SK-N-SH (cell line): ENCODE results near the gene TOX2. TPM values are rescaled to one million over a fixed set of nuclear protein-coding genes. Genes with fewer than 3 reads are reported as not detected.

ENCODE experiments used
- CTCF ChIA-PET: fragments of 300-600, 350-600 bp; formaldehyde crosslinking; extraction: SDS; loops from one replicate; lab custom pipeline; 2021; lab: Yijun Ruan, JAX
- POLR2A ChIA-PET: fragments of 350-600 bp; sonication (Branson Sonifier 250); formaldehyde crosslinking; extraction: SDS; loops from one replicate; lab custom pipeline; 2020; ENCODE audit warnings: antibody characterized with exemption, inconsistent platforms; lab: Yijun Ruan, JAX
- DNase-seq: peaks from one replicate; pipeline ENCODE4 v3.0.0; 2012
- H2AFZ ChIP-seq: fragments of 200-600 bp; sonication (generic); 2 replicates; pipeline ENCODE4 v1.8.1; 2016; ENCODE audit warnings: antibody characterized with exemption, mild to moderate bottlenecking, low read depth
- H3F3A ChIP-seq: fragments of 200-600 bp; sonication (generic); replicated peaks from 2 replicates; pipeline ENCODE3; 2016; ENCODE audit warnings: antibody characterized with exemption, mild to moderate bottlenecking; ENCODE audit not compliant: insufficient read depth
- H3K27ac ChIP-seq, 2 experiments: fragments of 200-500 bp in 1 of 2; fragments of 200-600 bp in 1 of 2; sonication (Bioruptor generic) in 1 of 2; sonication (generic), shearing (Covaris generic) in 1 of 2; 2 replicates each; pipeline versions ENCODE4 v1.5.1 to v1.6.1; 2014 to 2016; ENCODE audit warnings: low read depth in 2 of 2, inconsistent platforms in 1 of 2, low read length in 1 of 2, mild to moderate bottlenecking in 1 of 2, mixed read lengths in 1 of 2
- H3K27me3 ChIP-seq: fragments of 200-600 bp; sonication (generic), shearing (Covaris generic); 2 replicates; pipeline ENCODE4 v1.6.1; 2016; ENCODE audit warnings: mixed run types; ENCODE audit not compliant: insufficient read depth
- H3K36me3 ChIP-seq, 2 experiments: fragments of 200-500 bp in 1 of 2; fragments of 200-600 bp in 1 of 2; sonication (Bioruptor generic) in 1 of 2; sonication (generic) in 1 of 2; replicated peaks in 1 of 2; 2 replicates each; pipeline versions ENCODE3 to v1.5.1; 2014 to 2016; ENCODE audit warnings: low read length in 1 of 2, mild to moderate bottlenecking in 1 of 2; ENCODE audit not compliant: insufficient read depth in 2 of 2, control insufficient read depth in 1 of 2
- H3K4me1 ChIP-seq, 2 experiments: fragments of 200-500 bp in 1 of 2; fragments of 200-600 bp in 1 of 2; sonication (Bioruptor generic) in 1 of 2; sonication (generic), shearing (Covaris generic) in 1 of 2; 2 replicates each; pipeline versions ENCODE4 v1.5.1 to v1.6.1; 2014 to 2016; ENCODE audit warnings: low read depth in 1 of 2, low read length in 1 of 2, mixed run types in 1 of 2; ENCODE audit not compliant: insufficient read depth in 2 of 2, control insufficient read depth in 1 of 2
- H3K4me2 ChIP-seq: fragments of 200-600 bp; sonication (generic), shearing (Covaris generic); 2 replicates; pipeline ENCODE4 v1.6.1; 2017; ENCODE audit warnings: mixed run types
- H3K4me3 ChIP-seq, 2 experiments: fragments of 200-500 bp in 1 of 2; fragments of 200-600 bp in 1 of 2; sonication (Bioruptor generic) in 1 of 2; sonication (generic), shearing (Covaris generic) in 1 of 2; 2 replicates each; pipeline versions ENCODE4 v1.5.1 to v1.8.1; 2014 to 2016; ENCODE audit warnings: low read depth in 2 of 2, inconsistent platforms in 1 of 2, low read length in 1 of 2, mild to moderate bottlenecking in 1 of 2, mixed read lengths in 1 of 2, moderate library complexity in 1 of 2
- H3K79me2 ChIP-seq: fragments of 200-600 bp; sonication (generic); 2 replicates; pipeline ENCODE4 v1.8.1; 2017; ENCODE audit warnings: mild to moderate bottlenecking; ENCODE audit not compliant: insufficient read depth
- H3K9ac ChIP-seq: fragments of 200-600 bp; sonication (generic); 2 replicates; pipeline ENCODE4 v1.6.1; 2017; ENCODE audit warnings: mixed run types
- H3K9me2 ChIP-seq: fragments of 200-600 bp; sonication (generic); 2 replicates; pipeline ENCODE4 v1.6.1; 2017; ENCODE audit warnings: mixed run types
- H3K9me3 ChIP-seq: fragments of 200-600 bp; sonication (generic); 2 replicates; pipeline ENCODE4 v1.6.1; 2017; ENCODE audit warnings: mixed run types, mild to moderate bottlenecking, moderate library complexity
- H4K20me1 ChIP-seq: fragments of 200-600 bp; sonication (generic); 2 replicates; pipeline ENCODE4 v1.6.1; 2017; ENCODE audit warnings: mild to moderate bottlenecking, mixed run types; ENCODE audit not compliant: insufficient read depth
- ELF1 ChIP-seq: IDR thresholded peaks from 2 replicates; pipeline ENCODE4 v1.4.0; 2012
- EZH2phosphoT487 ChIP-seq: fragments of 200-600 bp; sonication (generic); IDR thresholded peaks from 2 replicates; pipeline ENCODE4 v1.6.1; 2017; ENCODE audit warnings: low read depth, mixed run types, mild to moderate bottlenecking, antibody characterized with exemption, moderate library complexity, borderline replicate concordance
- FOSL2 ChIP-seq: IDR thresholded peaks from 2 replicates; pipeline ENCODE4 v1.4.0; 2012; ENCODE audit warnings: low read depth, mild to moderate bottlenecking, moderate library complexity, borderline replicate concordance
- FOXJ3 ChIP-seq: sonication (generic); formaldehyde crosslinking; IDR thresholded peaks from 2 replicates; pipeline ENCODE4 v1.5.1; 2020; ENCODE audit warnings: mild to moderate bottlenecking, missing genetic modification reagents
- GABPA ChIP-seq: IDR thresholded peaks from 2 replicates; pipeline ENCODE4 v1.4.0; 2012; ENCODE audit warnings: low read depth, mild to moderate bottlenecking
- GATA2 ChIP-seq: sonication (generic); formaldehyde crosslinking; IDR thresholded peaks from 2 replicates; pipeline ENCODE4 v1.5.0; 2020; ENCODE audit warnings: mild to moderate bottlenecking, missing genetic modification reagents
- JUND ChIP-seq: IDR thresholded peaks from 2 replicates; pipeline ENCODE4 v1.4.0; 2012
- MAX ChIP-seq: IDR thresholded peaks from 2 replicates; pipeline ENCODE4 v1.4.0; 2012; ENCODE audit warnings: low read depth
- MEF2A ChIP-seq: IDR thresholded peaks from 2 replicates; pipeline ENCODE4 v1.4.0; 2012; ENCODE audit warnings: low read depth, borderline replicate concordance
- NFIC ChIP-seq: IDR thresholded peaks from 2 replicates; pipeline ENCODE4 v1.4.0; 2012; ENCODE audit warnings: borderline replicate concordance
- NRF1 ChIP-seq: IDR thresholded peaks from 2 replicates; pipeline ENCODE4 v1.6.1; 2012; ENCODE audit warnings: low read depth, mild to moderate bottlenecking, low read length
- RAD21 ChIP-seq: IDR thresholded peaks from 2 replicates; pipeline ENCODE4 v1.6.1; 2012; ENCODE audit warnings: mild to moderate bottlenecking, low read length
- SIN3A ChIP-seq: IDR thresholded peaks from 2 replicates; pipeline ENCODE4 v1.6.1; 2012; ENCODE audit warnings: low read depth, mild to moderate bottlenecking, low read length, moderate library complexity, borderline replicate concordance
- TAF1 ChIP-seq: IDR thresholded peaks from 2 replicates; pipeline ENCODE4 v1.6.1; 2012; ENCODE audit warnings: low read depth, mild to moderate bottlenecking, low read length, moderate library complexity, borderline replicate concordance
- TEAD4 ChIP-seq: IDR thresholded peaks from 2 replicates; pipeline ENCODE4 v1.4.0; 2012; ENCODE audit warnings: mild to moderate bottlenecking, borderline replicate concordance; ENCODE audit not compliant: insufficient read depth
- USF1 ChIP-seq: IDR thresholded peaks from 2 replicates; pipeline ENCODE4 v1.4.0; 2012; ENCODE audit warnings: low read depth, borderline replicate concordance
- YY1 ChIP-seq: IDR thresholded peaks from 2 replicates; pipeline ENCODE4 v1.4.0; 2012; ENCODE audit warnings: low read depth, mild to moderate bottlenecking
- WGBS: methylation state at CpG from one replicate; pipeline ENCODE4 v1.1.6; 2017; ENCODE audit warnings: low lambda C conversion rate; 5-methylcytosine and 5-hydroxymethylcytosine counted together
- polyA plus RNA-seq, 3 experiments: library from polyadenylated mRNA; depleted of rRNA; stranded (reverse); fragments of >200 nt; gene quantifications; 2 replicates each; pipeline ENCODE4 v1.2.3, GENCODE V29; 2012
- TF ChIP-seq, protein P1 (sequence below): fragments of 200-600 bp; sonication (generic); IDR thresholded peaks from 2 replicates; pipeline ENCODE4 v1.6.1; 2017; ENCODE audit warnings: antibody characterized with exemption, mild to moderate bottlenecking, moderate library complexity
- TF ChIP-seq, protein P2 (sequence below): fragments of 150-350 bp; IDR thresholded peaks from 2 replicates; pipeline ENCODE4 v1.6.1; 2017; ENCODE audit warnings: antibody characterized with exemption, low read length, low read depth, borderline replicate concordance

The TOX2 gene
- polyA plus RNA-seq, 1 of the 3 experiments (the other 2 are of a cell fraction), result 15.4 TPM

DNA sequence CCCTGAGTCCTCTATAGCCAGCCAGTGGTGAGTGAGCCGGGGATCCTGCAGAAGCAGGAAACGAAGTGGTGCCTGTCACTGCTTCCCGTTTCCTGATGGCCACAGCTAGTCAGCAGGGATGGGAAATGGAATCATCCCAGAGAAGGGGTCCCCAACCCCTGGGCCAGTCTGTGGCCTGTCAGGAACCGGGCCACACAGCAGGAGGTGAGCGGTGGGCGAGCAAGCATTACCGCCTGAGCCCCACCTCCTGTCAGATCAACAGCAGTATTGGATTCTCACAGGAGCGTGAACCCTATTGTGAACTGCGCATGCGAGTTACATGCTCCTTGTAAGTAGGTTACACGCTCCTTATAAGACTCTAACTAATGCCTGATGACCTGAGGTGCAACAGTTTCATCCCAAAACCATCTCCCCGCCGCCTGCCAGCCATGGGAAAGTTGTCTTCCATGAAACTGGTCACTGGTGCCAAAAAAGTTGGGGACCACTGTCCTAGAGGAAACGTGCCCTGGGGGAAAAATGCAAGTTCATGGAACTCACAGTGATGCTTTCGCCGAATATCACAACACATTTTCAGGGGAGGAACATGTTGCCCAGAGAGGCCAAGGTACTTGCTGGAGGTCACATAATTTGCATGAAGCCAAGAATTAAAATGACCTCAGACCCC lies 158.5 kb downstream of the TOX2 start:
- TF ChIP-seq TAF1, result no peak
- TF ChIP-seq GATA2 (CRISPR knock-in tag), result no peak
- no peak for TF ChIP-seq GABPA
- TF ChIP-seq RAD21, result no peak
- no peak for TF ChIP-seq TEAD4
- no peak for TF ChIP-seq NFIC
- TF ChIP-seq MEF2A, result no peak
- no peak for TF ChIP-seq FOXJ3
- no peak for TF ChIP-seq JUND
- POLR2A ChIA-PET, result no interaction called here
- Histone ChIP-seq H3K4me2 (no peak overlapping the region), H2AFZ (no peak overlapping the region), H3K79me2 (no peaks in the 10 kb centered on the region), H3K27me3 (no peaks in the 10 kb centered on the region), H4K20me1 (no peaks in the 10 kb centered on the region), H3K9me3 (no peaks in the 10 kb centered on the region), H3F3A (no peaks in the 10 kb centered on the region), H3K27ac (peak overlapping the region in 1 of 2 experiments; percentile 97; a peak in 1 of 4 replicates), H3K36me3 (no peaks in the 10 kb centered on the region), H3K4me3 (no peak overlapping the region), H3K9ac (no peak overlapping the region), H3K9me2 (no peaks in the 10 kb centered on the region), H3K4me1 (peaks cover 9 to 31% of the 10 kb centered on the region in 2 experiments; a peak in 2 of 4 replicates)
- CTCF ChIA-PET, result interaction anchor here (1.0 to 4.1 kb wide), 7 partner anchors 10 to 323 kb away, joined by 3 to 25 read pairs (median 5); no protein-coding TSS in a partner anchor
- DNase-seq, result no peak
- WGBS, result 93% methylated on average over 16 of the region's 16 CpGs

DNA sequence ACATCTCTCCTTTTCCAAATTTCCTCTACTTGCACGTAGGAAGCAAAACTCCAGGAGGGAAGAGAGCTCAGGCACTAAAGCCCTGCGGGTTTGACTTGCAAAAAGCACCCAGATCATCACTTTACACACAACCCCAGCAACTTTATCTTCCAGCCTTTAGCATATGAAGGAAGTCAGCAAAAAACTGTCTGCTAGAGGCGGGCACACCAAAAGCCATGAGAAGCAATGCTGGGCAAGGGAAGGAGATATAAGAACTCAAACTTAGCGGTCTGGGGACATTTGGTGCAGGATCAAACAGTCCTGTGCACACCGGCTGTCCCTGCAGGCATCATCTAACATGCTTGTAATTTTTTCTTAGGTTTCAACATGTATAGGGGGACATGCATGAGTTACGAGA lies 159.0 kb downstream of the TOX2 start:
- WGBS, result 88% methylated on average over 6 of the region's 6 CpGs
- Histone ChIP-seq H3K27me3 (no peaks in the 10 kb centered on the region), H3K36me3 (no peaks in the 10 kb centered on the region), H3K9ac (no peak overlapping the region), H4K20me1 (no peaks in the 10 kb centered on the region), H2AFZ (no peak overlapping the region), H3K4me1 (peaks cover 9 to 31% of the 10 kb centered on the region in 2 experiments; a peak in 2 of 4 replicates), H3K4me2 (no peak overlapping the region), H3K9me2 (no peaks in the 10 kb centered on the region), H3K4me3 (no peak overlapping the region), H3K79me2 (no peaks in the 10 kb centered on the region), H3K9me3 (no peaks in the 10 kb centered on the region), H3F3A (no peaks in the 10 kb centered on the region), H3K27ac (peak overlapping the region in 1 of 2 experiments; percentile 97; a peak in 2 of 4 replicates)
- POLR2A ChIA-PET, result interaction anchor here (1.6 kb wide), 1 partner anchor 56 kb away, joined by 8 read pairs; no protein-coding TSS in a partner anchor
- no peak for TF ChIP-seq USF1
- TF ChIP-seq TEAD4, result no peak
- TF ChIP-seq SIN3A, result no peak
- no peak for TF ChIP-seq EZH2phosphoT487
- no peak for TF ChIP-seq YY1
- no peak for TF ChIP-seq RAD21
- no peak for TF ChIP-seq ELF1
- no peak for TF ChIP-seq NFIC
- no peak for TF ChIP-seq MEF2A
- TF ChIP-seq, protein P1, sequence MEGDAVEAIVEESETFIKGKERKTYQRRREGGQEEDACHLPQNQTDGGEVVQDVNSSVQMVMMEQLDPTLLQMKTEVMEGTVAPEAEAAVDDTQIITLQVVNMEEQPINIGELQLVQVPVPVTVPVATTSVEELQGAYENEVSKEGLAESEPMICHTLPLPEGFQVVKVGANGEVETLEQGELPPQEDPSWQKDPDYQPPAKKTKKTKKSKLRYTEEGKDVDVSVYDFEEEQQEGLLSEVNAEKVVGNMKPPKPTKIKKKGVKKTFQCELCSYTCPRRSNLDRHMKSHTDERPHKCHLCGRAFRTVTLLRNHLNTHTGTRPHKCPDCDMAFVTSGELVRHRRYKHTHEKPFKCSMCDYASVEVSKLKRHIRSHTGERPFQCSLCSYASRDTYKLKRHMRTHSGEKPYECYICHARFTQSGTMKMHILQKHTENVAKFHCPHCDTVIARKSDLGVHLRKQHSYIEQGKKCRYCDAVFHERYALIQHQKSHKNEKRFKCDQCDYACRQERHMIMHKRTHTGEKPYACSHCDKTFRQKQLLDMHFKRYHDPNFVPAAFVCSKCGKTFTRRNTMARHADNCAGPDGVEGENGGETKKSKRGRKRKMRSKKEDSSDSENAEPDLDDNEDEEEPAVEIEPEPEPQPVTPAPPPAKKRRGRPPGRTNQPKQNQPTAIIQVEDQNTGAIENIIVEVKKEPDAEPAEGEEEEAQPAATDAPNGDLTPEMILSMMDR, result no peak
- TF ChIP-seq JUND, result no peak
- no peak for TF ChIP-seq FOSL2
- TF ChIP-seq GATA2 (CRISPR knock-in tag), result no peak
- TF ChIP-seq, protein P2, sequence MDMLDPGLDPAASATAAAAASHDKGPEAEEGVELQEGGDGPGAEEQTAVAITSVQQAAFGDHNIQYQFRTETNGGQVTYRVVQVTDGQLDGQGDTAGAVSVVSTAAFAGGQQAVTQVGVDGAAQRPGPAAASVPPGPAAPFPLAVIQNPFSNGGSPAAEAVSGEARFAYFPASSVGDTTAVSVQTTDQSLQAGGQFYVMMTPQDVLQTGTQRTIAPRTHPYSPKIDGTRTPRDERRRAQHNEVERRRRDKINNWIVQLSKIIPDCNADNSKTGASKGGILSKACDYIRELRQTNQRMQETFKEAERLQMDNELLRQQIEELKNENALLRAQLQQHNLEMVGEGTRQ, result no peak
- no peak for TF ChIP-seq MAX
- TF ChIP-seq NRF1, result no peak
- no peak for DNase-seq
- CTCF ChIA-PET, result interaction anchor here (1.0 to 4.1 kb wide), 7 partner anchors 17 to 324 kb away, joined by 3 to 25 read pairs (median 4); no protein-coding TSS in a partner anchor
